HG03378 (cell line): ENCODE data around the gene ZMIZ1.

Source experiments
- ATAC-seq: cut with Tn5 transposase; IDR thresholded peaks from one replicate; pipeline ENCODE4 v1.9.1; 2021; ENCODE audit warnings: mild to moderate bottlenecking, moderate library complexity; ENCODE audit not compliant: unreplicated experiment

Gene ZMIZ1

GRCh38 chr10:79250259-79250658 lies 181.5 kb downstream of the ZMIZ1 start:
- peak; percentile 31 for ATAC-seq

DNA sequence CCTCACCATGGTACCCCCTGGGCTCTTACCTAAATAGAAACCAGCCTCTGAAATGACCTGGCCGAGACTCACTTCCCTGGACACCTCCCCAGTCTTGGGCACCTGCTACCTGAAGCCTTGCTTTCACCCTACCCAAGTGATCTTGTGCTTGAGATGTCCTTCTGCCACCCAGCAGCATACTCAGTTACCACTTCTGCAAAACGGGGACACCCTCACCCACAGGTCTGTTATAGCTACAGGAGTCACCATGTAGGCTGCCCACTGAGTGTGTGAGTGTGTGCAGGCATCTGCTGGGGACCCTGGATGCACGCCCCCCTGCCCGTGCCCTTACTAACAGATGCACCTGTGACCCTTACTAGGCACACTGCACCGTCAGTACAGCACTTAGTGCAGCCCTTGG lies 183.7 kb downstream of the ZMIZ1 start:
- ATAC-seq = no peak

- no peak for ATAC-seq
These were observed 184.2 kb downstream of the ZMIZ1 start for GRCh38 chr10:79252971-79253370.

DNA sequence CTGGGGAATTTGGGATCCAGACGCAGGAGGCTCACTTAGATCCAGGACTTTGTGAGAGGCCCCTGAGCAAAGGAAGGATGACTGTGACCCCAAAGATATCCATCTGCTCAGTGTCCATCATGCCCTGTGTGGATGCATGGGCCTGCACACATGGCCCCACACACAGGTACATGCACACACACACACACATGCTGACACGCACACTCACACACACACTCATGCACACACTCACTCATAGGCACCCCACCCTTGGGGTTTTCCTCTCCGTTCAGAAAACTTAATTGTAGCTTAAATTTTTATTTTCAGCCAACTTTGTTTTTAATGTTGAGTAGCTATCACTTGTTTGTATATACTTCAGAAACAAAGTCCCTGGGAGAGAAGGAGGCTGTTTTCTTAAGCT lies 184.9 kb downstream of the ZMIZ1 start:
- no peak for ATAC-seq

DNA sequence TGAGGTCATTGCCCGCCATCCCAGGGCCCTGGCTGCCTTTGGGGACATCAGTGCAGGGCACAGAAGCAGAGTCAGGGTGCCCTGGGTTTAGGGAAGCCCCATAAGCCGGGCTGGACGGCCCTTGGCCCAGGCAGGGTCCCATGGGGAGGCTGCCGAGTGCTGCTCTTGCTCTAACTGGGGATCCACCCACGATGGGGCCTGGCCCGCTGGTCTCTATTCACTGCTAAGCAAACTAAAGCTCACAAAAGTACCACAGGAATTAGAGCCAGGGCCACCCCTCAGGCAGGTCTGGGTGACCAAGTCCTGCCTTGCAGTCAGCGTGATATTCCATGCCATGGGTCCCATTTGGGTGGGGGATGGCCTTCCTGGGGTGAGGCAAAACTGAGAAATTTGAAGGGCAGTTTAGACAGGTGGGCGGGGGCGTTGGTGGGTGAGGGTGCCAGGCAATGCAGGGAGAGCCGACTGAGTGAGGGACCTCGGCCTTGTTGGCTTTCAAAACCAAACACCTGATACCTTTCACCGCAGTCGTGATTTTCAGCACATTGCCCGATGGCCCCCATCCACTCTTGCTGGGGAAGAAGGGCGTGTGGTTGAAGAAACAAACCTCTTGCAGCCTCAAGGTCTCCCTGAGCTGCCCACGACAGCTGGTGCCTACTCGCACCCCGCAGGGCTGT lies 185.7 kb downstream of the ZMIZ1 start:
- no peak for ATAC-seq

- ATAC-seq = no peak
These were observed 186.3 kb downstream of the ZMIZ1 start for GRCh38 chr10:79255007-79255507.

DNA sequence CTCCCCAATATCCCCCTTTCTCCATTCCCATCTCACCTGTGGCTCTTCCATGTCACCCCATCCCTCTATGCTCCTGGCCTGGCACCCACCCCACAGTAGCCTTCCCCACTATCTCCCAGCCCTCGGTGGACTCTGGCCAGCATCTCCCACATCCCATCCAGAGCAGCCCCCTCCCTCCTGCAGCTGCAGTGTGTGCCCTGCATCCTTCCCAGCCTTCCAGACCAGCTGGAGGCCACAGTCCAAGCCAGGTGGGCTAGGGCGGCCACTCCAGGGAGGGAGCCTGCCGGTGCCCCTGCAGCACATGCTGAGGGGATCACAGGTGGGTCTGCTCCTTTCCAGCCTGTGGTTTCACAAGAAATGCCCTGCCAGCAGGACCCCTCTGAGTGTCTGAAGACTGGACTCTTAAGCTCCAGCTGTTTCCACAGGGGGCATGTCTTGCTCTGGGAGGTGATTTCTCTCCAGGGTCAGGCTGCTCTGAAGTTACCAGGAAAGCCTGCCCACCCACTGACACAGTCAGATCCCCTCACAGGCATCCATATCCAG lies 187.6 kb downstream of the ZMIZ1 start:
- no peak for ATAC-seq

DNA sequence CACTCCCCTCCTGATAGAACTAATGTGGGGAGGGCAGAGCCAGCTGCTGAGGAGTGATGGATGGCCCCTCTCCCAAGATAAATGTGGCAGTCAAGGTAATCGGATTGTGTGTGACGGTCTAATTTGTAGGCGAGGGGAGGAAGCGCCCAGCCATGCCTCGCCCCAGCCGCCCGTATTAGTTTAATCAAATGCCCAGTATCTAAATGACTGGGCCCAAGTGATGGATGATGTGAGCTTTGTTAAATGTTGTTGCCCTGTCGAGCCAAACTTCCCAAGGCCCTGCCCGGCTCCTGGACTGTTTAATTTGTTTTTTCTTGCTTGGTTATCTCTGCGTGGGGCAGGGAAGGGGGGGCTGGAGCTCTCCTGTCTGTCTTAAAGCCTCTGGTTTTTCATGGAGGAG lies 190.1 kb downstream of the ZMIZ1 start:
- no peak for ATAC-seq

- no peak for ATAC-seq
These were observed 191.1 kb downstream of the ZMIZ1 start for GRCh38 chr10:79259834-79260233.

GRCh38 chr10:79260811-79261740 lies 192.3 kb downstream of the ZMIZ1 start:
- ATAC-seq = no peak

GRCh38 chr10:79262131-79262530 lies 193.4 kb downstream of the ZMIZ1 start:
- ATAC-seq = no peak

- no peak for ATAC-seq
These were observed 194.4 kb downstream of the ZMIZ1 start for GRCh38 chr10:79262959-79263746.

- no peak for ATAC-seq
These were observed 195.2 kb downstream of the ZMIZ1 start for GRCh38 chr10:79263939-79264338.

DNA sequence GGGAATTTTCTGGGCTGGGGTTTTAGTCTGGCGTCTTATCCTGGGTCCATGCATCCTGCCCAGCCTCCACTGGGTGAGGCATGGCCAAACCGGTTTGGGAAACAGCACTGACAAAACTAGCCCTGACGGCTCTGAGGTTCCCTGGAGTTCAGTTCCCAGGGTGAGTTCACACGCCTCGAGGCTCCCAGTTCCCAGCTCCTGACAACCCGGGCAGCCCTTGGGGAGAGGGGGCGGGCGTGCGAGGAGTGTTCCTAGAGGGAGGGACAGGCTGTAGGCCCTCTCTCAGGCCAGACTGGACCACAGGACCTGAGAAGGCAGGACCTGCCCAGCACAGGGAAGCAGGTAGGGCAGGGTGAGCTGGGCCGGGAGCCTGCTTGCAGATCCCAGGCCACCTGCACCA lies 196.2 kb downstream of the ZMIZ1 start:
- no peak for ATAC-seq

GRCh38 chr10:79266084-79266483 lies 197.3 kb downstream of the ZMIZ1 start:
- ATAC-seq = peak; percentile 38

- ATAC-seq = peak; percentile 78
These were observed 198.0 kb downstream of the ZMIZ1 start for GRCh38 chr10:79266543-79267312.

GRCh38 chr10:79267499-79267898 lies 198.7 kb downstream of the ZMIZ1 start:
- no peak for ATAC-seq

GRCh38 chr10:79268161-79268601 lies 199.4 kb downstream of the ZMIZ1 start:
- no peak for ATAC-seq

DNA sequence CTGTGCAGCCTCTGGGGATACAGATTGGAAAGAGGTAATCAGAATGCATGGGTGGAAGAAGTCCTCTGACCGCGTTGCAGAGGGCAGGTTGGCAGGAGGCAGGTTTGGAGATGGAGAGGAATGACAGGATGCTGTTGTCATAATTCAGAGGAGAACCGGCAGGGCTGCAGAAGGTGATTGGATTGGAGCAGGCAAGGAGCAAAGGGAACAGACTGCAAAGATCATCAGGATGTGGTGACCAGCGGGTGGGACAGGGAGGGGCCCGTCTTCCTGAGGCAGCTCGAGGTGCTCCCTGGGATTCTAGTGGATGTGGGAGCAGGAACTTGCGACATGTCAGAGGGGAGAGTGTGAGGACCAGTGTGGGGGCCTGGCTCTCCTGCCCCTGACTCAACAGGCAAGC lies 200.0 kb downstream of the ZMIZ1 start:
- ATAC-seq = no peak

DNA sequence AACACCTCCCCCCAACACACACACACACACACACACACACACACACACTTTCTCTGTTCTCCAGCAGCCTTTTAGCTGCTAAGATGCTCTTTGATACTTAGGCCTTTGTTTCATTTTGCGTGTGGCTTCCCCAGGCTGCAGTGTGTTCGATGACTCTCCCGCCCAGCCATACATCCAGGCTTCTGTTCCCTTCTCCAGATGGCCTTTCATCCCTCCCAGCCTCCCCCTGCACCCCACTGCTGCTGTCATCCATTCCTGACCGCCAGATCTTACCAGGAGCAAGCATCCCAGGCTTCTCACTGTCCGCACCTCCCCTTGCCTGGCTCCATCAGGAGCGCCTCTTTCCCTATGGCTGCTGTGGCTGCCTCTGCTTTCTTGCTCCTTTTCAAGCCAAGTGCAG lies 200.7 kb downstream of the ZMIZ1 start:
- ATAC-seq = no peak
